ENCODE data around the gene IL36G.

The IL36G gene

DNA sequence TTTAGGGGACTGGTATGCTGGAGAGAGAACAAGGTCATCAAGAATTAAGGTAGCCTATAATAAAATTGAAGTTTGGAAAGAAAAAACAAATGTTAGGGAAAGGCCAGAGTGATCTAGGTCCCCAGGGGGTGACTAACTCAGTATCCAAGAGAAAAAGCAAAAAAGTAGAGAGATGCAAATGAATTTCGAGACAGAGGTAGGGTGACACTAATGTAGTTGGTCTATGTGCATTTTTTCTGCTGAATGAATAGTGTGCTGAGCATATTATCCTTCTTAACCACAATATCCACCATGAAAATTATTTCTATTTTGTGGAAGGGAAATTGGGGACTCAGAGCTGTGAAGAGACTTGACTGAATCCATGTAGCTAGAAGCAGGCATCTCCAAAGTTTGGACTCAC lies 37.2 kb downstream of the IL36G start:
- in situ Hi-C loops (cut with HindIII; ENCODE audit: low sequenced_read_pairs) = no loop called here

DNA sequence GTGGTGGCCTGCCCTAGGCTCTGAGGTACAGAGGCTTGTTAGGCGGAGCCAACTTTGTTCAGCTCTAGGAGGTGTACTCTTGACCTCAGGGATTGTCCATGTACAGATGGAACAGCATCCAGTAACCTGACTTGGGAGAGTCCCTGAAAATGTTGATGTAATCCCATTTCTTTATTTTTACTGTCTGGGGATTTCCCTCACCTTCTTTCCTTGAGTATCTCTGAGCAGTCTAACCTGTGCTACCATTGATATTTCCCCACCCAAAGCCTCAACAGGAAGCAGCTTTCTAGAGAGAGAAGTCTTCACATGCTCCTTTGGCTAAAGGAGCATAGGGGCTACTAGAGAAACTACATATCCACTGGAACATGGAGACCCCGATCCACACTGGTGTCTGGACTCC lies 37.8 kb downstream of the IL36G start:
- in situ Hi-C loops (cut with HindIII; ENCODE audit: low sequenced_read_pairs) = no loop called here

DNA sequence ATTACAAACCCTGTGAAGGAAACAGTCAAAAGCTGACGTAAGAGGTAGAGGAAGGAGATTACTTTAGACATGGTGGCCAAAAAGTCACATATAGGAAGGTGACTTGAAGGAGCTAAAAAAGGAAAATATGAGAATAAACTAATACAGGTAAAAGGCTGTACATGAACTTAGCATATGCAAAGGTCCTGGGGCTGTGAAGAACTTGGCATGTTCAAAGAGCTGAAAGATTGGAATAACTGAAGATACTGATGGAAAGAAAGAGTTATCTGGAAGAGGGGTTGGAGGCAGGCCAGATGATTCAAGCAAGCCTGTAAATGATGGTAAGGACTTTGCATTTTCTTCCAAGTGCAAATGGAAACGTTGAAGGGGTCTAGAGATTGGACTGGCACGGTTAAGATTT lies 40.7 kb downstream of the IL36G start:
- in situ Hi-C loops (cut with HindIII; ENCODE audit: low sequenced_read_pairs) = no loop called here

DNA sequence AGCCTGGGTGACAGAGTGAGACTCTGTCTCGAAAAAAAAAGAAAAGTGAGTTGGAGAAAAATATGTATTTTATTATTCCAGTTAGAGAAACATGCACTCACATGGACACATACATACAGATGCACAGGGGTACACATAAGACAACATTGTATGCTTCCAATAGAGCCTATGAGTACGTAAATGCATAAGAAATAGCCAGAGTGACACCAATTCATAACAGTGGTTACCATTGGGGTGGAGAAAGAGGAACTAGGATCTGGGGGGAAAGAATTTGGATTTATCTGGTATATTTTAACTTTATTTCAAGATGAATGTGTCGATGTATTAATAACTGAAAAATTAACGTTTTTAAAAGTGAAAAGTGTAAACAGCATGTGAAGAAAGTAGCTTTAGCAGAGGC lies 43.5 kb downstream of the IL36G start:
- in situ Hi-C loops (cut with HindIII; ENCODE audit: low sequenced_read_pairs) = no loop called here

DNA sequence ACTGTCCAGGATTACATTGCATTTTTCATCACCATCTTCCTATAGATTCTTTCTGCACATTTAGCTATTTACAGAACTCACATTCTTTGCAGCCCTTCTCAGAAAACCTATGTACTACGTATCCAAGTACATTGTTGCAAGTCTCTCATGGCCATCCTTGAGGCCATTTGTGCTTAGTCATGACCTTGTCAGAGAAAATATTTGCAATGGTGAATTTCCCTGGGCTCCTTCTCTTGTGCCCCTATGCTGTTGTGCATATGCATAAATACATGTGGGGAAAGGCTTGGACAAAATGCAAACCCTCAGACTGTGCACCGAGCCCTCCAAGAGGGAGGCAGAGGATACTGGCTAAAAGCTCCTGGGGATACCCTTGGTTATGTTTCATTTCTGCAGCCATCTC lies 47.0 kb downstream of the IL36G start:
- in situ Hi-C loops (cut with HindIII; ENCODE audit: low sequenced_read_pairs) = no loop called here

DNA sequence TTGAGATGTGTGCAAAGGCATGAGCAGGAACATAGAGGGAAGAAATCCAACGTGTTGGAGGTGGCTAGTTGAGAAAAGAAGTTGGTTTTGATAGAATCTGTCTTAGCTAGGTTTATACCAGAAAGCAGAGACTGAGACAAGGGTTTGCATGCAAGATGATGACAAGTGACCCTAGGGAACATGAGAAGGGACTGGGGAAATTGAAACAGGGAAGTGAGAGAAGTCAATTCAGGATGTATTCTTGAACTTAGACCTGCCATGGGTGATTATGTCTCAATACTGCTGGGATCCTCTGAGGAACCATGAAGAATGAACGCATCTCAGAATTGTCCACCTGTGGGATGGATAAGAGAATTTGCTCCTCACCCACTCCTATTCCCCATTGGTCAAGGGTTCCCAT lies 47.9 kb downstream of the IL36G start:
- in situ Hi-C loops (cut with HindIII; ENCODE audit: low sequenced_read_pairs) = no loop called here

DNA sequence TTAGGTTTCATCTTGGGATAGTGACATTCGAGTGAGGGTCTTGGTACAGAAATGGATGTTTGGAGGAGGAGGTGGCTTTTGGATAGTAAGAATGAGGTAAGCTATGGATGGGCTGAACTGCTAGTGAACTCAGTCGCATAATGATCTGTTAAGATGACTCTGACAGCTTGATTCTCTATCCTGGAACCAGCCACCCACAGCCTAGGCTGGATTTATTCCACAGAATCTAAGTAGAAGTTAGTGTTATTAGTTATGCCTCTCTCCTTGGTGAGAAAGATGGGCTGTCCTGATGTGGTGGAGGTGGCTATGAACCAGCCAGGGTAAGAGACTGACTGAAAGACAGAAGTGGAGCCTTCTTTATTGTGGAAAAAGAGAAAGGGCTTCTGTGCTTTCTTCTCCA lies 49.9 kb downstream of the IL36G start:
- in situ Hi-C loops (cut with HindIII; ENCODE audit: low sequenced_read_pairs) = no loop called here

DNA sequence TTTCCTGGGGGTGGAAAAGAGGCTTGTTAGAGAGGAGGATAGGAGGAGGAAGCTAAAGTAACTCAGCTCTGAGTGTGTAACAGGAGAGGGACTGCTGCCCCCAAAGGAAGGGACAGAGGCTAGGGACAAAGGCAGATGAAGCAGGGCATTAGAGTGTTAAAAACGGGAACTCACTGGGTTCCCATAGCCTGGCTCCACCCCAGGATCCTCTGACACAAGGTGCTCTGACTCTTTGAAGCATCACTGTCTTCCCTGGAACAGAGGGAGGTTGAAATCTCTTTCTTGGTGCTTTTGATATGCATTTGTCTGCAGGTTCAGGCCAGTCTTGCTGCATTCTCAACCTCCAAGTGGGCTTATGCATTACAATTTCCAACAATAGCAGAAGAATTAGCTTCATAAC lies 50.3 kb downstream of the IL36G start:
- in situ Hi-C loops (cut with HindIII; ENCODE audit: low sequenced_read_pairs) = no loop called here

DNA sequence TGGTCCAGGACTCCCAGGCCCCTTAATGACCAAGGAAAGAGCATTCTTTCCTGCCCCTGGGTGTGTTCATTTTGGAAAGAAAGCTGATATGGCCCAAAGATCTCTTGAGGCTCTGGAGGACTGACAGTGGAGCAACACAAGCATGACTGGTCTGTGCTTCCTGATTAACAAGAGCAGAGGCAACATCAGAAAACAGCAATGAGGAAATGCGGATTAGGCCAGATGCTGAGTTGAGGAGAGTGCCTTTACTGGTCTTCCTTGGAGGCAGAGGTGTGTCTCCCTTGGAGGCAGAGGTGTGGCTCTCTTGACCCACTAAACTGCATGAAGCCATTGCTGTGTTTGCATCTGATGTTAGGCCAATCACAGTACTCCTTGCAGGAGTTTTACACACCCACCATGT lies 54.9 kb downstream of the IL36G start:
- in situ Hi-C loops (cut with HindIII; ENCODE audit: low sequenced_read_pairs) = no loop called here

DNA sequence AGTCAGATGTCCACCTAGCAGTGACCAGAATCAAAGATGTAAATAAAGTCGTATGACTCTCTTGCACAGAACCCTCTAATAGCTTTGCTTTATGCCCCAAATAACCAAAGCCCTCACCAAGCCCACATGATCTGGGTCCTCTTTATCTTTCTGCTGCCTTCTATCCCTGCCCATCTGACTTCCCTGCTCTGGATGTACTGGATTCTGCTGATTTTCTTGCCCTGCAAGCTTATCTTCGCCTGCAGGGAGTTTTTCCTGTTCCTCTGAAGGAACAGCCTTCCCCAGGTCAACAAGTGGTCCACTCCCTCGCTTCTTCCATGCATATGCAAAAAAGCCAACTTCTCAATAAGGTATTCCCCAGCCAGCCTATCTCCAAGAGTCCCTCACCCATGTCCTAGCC lies 56.2 kb downstream of the IL36G start:
- in situ Hi-C loops (cut with HindIII; ENCODE audit: low sequenced_read_pairs) = no loop called here

Data from DLD1 (cell line).